HT1080 (cell line): Measurements from ENCODE around the gene TMEM39A. TPM values are rescaled to one million over a fixed set of nuclear protein-coding genes. Genes with fewer than 3 reads are reported as not detected.

Experiments used
- DNase-seq: peaks from one replicate; pipeline ENCODE4 v3.0.0-alpha.2; 2015; ENCODE audit warnings: low read depth
- total RNA-seq: library from RNA; depleted of rRNA; stranded (reverse); fragments of >200 nt; shearing (Covaris generic); gene quantifications from 2 replicates; pipeline ENCODE4 v1.2.3, GENCODE V29; 2014; rRNA removed

The TMEM39A gene
- total RNA-seq, 1 experiment from 2014 or later: 41.5 TPM

- DNase-seq: no peak
Observed at GRCh38 chr3:119401503-119402440, 61.6 kb downstream of the TMEM39A start.

DNA sequence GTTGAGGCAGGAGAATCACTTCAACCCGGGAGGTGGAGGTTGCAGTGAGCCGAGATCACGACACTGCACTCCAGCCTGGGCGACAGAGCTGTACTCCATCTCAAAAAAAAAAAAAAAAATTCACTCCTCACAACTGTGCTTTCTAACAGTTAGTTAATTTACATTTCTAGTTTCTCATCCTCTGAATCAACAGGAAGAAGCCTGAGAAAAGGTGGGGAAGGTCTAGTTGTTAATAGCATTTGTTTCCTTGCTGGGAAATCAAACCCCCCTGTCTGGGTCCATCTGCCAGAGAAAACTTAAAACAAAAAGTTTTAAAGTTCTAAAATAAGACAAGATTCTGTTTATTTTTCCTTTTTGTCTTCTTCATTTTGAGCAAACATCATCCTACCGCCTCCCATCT lies 62.3 kb downstream of the TMEM39A start:
- DNase-seq: no peak

- no peak for DNase-seq
Observed at GRCh38 chr3:119400466-119400865, 62.9 kb downstream of the TMEM39A start.

GRCh38 chr3:119396870-119397269 lies 66.5 kb downstream of the TMEM39A start:
- no peak for DNase-seq

DNA sequence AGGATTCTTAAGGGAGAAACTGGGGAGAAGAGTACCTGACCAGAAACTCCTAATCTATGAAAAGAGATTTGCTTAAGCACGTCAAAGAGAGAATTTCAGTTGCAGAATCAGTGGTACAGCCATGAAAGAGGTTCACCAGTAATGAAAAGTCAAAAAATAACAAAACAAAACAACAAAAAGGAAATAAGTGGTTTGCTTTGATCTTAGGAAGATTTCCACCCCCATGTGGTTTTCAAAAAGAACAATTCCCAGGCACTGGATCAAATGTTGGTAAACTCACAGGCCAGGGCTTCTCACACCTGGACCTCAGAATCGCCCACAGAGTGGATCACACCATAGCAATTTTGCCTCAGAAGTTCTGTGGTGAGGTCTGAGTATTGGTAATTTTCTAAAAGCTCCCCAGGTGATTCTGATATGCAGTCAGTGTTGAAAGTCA lies 67.5 kb downstream of the TMEM39A start:
- no peak for DNase-seq

- DNase-seq: peak; percentile 34
Observed at GRCh38 chr3:119388577-119388976, 74.8 kb downstream of the TMEM39A start.

DNA sequence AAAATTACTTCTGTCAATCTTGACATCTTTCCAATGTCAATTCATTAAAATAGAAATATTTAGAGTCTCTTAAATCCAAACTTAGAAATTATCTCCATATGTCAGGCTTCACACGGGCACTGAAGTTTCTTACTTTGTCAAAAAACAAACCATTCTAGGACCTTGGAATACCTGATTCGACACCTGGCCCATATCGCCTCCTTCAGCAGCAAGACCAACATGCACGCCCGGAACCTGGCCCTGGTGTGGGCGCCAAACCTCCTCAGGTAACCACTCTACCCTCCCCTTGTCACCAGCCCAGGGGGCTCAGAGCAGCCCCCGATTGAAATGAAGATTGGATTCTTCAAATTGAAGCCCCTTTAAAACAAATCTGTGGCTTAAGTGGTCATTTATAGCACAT lies 81.3 kb downstream of the TMEM39A start:
- DNase-seq: no peak

GRCh38 chr3:119380697-119381096 lies 82.7 kb downstream of the TMEM39A start:
- DNase-seq: no peak

Other genes starting within 250 kb of the TMEM39A start
- 16.1 and 16.3 TPM in 2 replicates for gene B4GALT4, start 222.7 kb downstream of the TMEM39A start, total RNA-seq
- 12.9 and 14.4 TPM in 2 replicates for gene ARHGAP31, start 169.2 kb downstream of the TMEM39A start, total RNA-seq
- 17.9 and 19.7 TPM in 2 replicates for gene POGLUT1, start 5.3 kb upstream of the TMEM39A start, total RNA-seq
- 214 and 244 TPM in 2 replicates for gene TIMMDC1, start 34.9 kb upstream of the TMEM39A start, total RNA-seq
- gene CD80, start 96.0 kb upstream of the TMEM39A start, total RNA-seq: not detected in 2 replicates
- not detected in 2 replicates for gene ADPRH, start 115.9 kb upstream of the TMEM39A start, total RNA-seq
- not detected in 2 replicates for gene PLA1A, start 134.3 kb upstream of the TMEM39A start, total RNA-seq
- 0.37 and 0.39 TPM in 2 replicates for gene POPDC2, start 197.0 kb upstream of the TMEM39A start, total RNA-seq
- 109 and 121 TPM in 2 replicates for gene COX17, start 213.8 kb upstream of the TMEM39A start, total RNA-seq
- 0.13 TPM in 1 of 2 replicates, not detected in the other for gene CFAP91, start 239.4 kb upstream of the TMEM39A start, total RNA-seq